ENCODE data around the gene RYK.

- TF ChIP-seq CTCF (optimal IDR thresholded peaks at IDR 0.05 in 1 of 3, IDR thresholded peaks at IDR 0.05 in 1 of 3, conservative IDR thresholded peaks at IDR 0.05 in 1 of 3; ENCODE audit: extremely low read depth in 1 of 3, insufficient read depth in 2 of 3, low read length in 3 of 3) (no peak), EZH2 (IDR thresholded peaks at IDR 0.05; ENCODE audit: low read length) (no peak)
Measured at GRCh38 chr3:134153761-134154160, 96.9 kb downstream of the RYK start.
